HG03060 (cell line): ENCODE results near the gene TRERF1.

Experiments used
- ATAC-seq: cut with Tn5 transposase; IDR thresholded peaks from one replicate; pipeline ENCODE4 v1.9.1; 2021; ENCODE audit warnings: low read depth, moderate number of reproducible peaks; ENCODE audit not compliant: unreplicated experiment

Gene TRERF1

DNA sequence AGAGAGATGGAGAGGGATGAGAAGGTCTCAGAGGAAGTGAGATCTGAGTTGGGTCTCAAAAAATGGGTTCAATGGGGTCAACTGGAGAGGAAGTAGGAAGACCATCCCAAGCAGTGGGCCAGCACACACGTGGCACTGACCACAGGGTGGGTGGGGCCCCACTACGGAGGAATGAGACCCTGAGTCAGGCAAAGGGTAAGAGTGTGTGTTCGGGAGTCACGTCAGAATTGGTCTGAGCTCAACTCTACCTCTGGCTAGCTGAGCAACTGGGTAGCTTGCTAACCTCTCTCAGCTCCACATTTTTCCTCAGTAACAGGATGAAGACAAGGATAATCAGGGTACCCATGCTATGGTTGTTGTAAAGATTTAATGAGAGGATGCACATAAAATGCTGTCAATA is 79.0 kb downstream of the TRERF1 start:
- ATAC-seq = no peak

GRCh38 chr6:42370323-42370985 is 81.3 kb downstream of the TRERF1 start:
- no peak for ATAC-seq

DNA sequence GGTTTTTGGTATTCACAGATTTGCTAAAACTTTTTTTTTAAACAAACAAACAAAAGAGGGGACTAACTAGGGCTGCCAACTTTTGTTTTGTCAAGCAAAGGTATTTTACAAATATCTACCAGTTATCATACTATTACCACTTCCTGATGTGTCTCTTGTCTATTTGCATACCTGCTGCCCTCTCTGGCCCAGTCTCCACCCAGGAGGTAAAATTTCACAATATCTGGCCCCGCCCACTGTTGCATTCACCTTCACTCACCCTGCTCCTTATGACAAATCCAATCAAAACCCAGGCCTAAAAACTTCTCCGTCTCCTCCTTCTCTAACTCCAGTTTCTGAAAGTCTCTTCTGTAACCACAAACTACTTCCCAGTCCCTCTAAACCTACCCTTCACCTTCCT is 82.2 kb downstream of the TRERF1 start:
- ATAC-seq = no peak

DNA sequence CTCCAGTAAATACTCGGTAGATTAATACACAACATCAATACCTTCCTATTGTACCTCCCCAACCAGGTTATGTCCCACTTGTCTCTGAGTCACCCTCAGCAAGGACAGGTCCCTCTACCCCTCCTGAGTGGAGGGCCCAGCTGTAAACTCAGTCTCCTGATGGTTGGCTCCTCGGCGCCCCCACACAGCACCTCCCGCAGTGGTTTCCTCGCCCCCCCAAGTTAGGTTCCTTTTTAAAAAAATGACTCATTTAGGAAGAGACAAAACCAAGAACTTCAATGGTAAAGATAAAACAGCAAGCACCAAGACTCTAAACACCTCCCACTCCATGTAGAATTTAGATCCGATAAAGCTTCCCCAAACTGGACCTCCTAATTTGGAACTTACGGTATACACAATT is 83.5 kb downstream of the TRERF1 start:
- no peak for ATAC-seq

GRCh38 chr6:42367353-42368011 is 84.2 kb downstream of the TRERF1 start:
- ATAC-seq = no peak

GRCh38 chr6:42366999-42367352 is 84.8 kb downstream of the TRERF1 start:
- no peak for ATAC-seq

DNA sequence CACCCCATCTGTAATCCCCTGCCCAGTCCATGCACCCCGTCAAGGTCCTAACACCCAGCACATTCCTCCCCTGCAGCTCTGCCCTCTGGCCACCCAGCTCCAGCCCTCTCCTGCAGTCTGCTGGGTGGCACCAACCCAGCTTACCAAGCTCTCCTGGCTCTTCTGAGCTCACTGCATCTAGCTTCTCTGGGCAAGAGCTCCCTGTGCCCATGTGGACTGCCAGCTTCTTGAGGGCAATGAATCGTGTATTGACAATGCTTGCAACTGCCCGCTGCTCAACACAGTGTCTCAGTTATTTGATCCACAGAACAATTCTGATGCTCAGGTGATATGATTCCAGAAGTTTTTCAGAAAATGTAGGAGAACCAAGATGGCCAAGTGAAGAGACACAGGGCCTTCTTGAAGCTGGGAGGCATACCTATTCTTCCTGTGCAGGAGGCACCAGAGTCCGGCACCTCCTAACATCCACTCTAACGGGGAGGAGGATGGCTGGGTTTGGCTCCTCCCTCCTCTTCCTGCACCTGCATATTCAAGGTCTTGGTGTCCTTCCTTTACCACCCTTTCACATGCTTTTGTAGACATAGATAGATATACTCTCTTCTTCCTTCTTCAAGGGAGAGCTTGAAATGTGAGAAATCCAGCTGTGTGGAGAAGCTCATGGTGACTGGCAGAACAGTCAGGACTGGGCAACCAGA is 85.6 kb downstream of the TRERF1 start:
- no peak for ATAC-seq

- ATAC-seq = no peak
Observed at GRCh38 chr6:42365021-42365420, 86.7 kb downstream of the TRERF1 start.

GRCh38 chr6:42363926-42364849 is 87.5 kb downstream of the TRERF1 start:
- no peak for ATAC-seq

DNA sequence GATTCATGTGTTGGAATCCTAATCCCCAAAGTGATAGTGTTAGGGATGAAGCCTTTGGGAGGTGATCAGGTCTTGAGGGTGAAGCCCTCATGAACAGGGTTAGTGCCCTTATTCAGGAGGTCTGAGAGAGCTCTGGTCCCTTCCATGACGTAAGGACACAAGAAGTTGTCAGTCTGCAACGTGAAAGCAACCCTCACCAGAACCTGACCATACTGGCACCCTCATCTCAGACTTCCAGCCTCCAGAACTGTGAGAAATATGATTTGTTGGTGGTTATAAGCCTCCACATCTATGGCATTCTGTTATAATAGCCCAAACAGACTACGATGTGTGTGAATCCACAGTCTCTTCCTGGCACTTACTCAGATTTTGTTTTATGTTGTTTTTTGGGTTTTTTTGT is 90.7 kb downstream of the TRERF1 start:
- no peak for ATAC-seq

- no peak for ATAC-seq
Observed at GRCh38 chr6:42359021-42359420, 92.7 kb downstream of the TRERF1 start.

DNA sequence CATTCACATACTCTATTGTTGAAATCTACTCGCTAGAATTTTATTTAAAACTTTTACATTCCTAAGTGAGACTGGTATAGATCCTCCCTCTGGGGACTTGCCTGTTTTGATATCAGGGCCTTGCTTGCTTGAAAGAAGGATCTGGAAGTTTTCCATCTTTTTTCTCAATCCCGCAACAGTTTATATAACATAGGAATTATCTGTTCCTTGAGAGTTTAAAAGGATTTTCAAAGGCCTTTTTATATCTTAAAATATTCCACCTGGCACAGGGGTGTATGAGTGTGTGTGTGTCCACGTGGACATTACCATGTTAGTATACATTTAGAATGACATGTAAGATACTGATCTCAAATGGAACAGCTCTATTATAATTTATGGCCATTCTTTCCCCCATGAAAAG is 96.3 kb downstream of the TRERF1 start:
- ATAC-seq = no peak

- no peak for ATAC-seq
Observed at GRCh38 chr6:42354702-42355101, 97.0 kb downstream of the TRERF1 start.

- ATAC-seq = no peak
Observed at GRCh38 chr6:42352856-42353564, 98.7 kb downstream of the TRERF1 start.

- ATAC-seq = no peak
Observed at GRCh38 chr6:42350911-42351310, 100.8 kb downstream of the TRERF1 start.

- ATAC-seq = no peak
Observed at GRCh38 chr6:42349753-42350511, 101.8 kb downstream of the TRERF1 start.

GRCh38 chr6:42347456-42347855 is 104.3 kb downstream of the TRERF1 start:
- ATAC-seq = no peak

GRCh38 chr6:42345696-42346416 is 105.9 kb downstream of the TRERF1 start:
- ATAC-seq = no peak

- no peak for ATAC-seq
Observed at GRCh38 chr6:42344756-42345155, 107.0 kb downstream of the TRERF1 start.
